ENCODE results near the gene MLYCD.

DNA sequence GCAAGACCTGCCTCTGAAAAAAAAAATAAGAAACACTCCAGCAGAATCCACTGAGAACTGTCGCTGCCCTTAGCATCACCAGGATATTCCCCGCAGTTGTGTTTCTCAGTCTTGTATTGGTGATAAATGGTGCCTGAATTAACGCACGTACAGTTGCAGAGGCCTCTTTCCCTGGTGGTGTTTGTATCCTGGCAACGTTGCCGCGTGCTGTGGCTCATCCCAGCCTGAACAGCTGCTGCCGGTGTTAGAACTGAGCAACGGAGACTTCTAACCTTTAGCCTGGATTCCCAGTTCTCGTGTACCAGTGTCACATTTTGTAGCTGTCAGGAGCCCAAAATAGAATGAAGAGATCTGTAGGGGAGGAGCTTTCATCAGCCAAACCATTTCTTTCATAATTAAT, 4.8 kb downstream of the MLYCD start:
- TF ChIP-seq, protein P1, sequence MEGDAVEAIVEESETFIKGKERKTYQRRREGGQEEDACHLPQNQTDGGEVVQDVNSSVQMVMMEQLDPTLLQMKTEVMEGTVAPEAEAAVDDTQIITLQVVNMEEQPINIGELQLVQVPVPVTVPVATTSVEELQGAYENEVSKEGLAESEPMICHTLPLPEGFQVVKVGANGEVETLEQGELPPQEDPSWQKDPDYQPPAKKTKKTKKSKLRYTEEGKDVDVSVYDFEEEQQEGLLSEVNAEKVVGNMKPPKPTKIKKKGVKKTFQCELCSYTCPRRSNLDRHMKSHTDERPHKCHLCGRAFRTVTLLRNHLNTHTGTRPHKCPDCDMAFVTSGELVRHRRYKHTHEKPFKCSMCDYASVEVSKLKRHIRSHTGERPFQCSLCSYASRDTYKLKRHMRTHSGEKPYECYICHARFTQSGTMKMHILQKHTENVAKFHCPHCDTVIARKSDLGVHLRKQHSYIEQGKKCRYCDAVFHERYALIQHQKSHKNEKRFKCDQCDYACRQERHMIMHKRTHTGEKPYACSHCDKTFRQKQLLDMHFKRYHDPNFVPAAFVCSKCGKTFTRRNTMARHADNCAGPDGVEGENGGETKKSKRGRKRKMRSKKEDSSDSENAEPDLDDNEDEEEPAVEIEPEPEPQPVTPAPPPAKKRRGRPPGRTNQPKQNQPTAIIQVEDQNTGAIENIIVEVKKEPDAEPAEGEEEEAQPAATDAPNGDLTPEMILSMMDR (IDR thresholded peaks at IDR 0.05; ENCODE audit: low read length), result no peak
- no peak for TF ChIP-seq EZH2phosphoT487 (IDR thresholded peaks at IDR 0.05; ENCODE audit: low read length)

All from MM.1S (cell line).